Motor neuron (in vitro differentiated cells): ENCODE data around the gene TBATA. TPM values are rescaled to one million over a fixed set of nuclear protein-coding genes. Genes with fewer than 3 reads are reported as not detected.

Experiments used
- ATAC-seq, 8 experiments: fragments of 200-7000 bp; cut with Tn5 transposase; replicated peaks in 6 of 8; 2 replicates each; pipeline ENCODE4 v1.8.0; 2021; ENCODE audit warnings: mild to moderate bottlenecking in 8 of 8, moderate library complexity in 8 of 8
- H3K27ac ChIP-seq, 2 donors: fragments of 250-450 bp; sonication (Bioruptor Pico); 2 replicates each; pipeline ENCODE4 v1.9.0; 2021; ENCODE audit warnings: antibody characterized with exemption in 2 of 2, mild to moderate bottlenecking in 2 of 2, moderate library complexity in 1 of 2
- H3K4me1 ChIP-seq, 2 donors: fragments of 250-450 bp; sonication (Bioruptor Pico); replicated peaks in 1 of 2; 2 replicates each; pipeline ENCODE4 v1.6.1; 2021; ENCODE audit warnings: antibody characterized with exemption in 2 of 2, mild to moderate bottlenecking in 2 of 2, moderate library complexity in 1 of 2
- H3K4me3 ChIP-seq, 5 donors: fragments of 250-450 bp; sonication (Bioruptor Pico); 2 replicates each; pipeline ENCODE4 v1.9.0; 2021; ENCODE audit warnings: antibody characterized with exemption in 5 of 5, mild to moderate bottlenecking in 5 of 5, moderate library complexity in 4 of 5
- WGBS, 10 experiments: fragments of 450-650 bp; shearing (Covaris generic); methylation state at CpG; one replicate each; pipeline ENCODE4 v1.0.0; 2022; 5-methylcytosine and 5-hydroxymethylcytosine counted together
- in situ Hi-C, 9 experiments: fragments of 400-800 bp; cut with MboI; loops; one replicate each; pipeline ENCODE4 v1.15.0; 2021; ENCODE audit warnings: low sequenced_read_pairs in 9 of 9, low pct_unique_long_range_greater_than_20kb in 2 of 9; ENCODE audit not compliant: unreplicated experiment in 9 of 9
- total RNA-seq, 8 experiments: library from RNA; unstranded; fragments of 300-600 nt; gene quantifications; 2 replicates each; pipeline versions ENCODE4 v1.2.3 to v1.2.4, GENCODE V29; 2022

Gene TBATA
- total RNA-seq, 8 experiments from 2014 or later, result 1.5 TPM; not detected in 7

- WGBS, 10 experiments, result 63 to 100% (median 90%) methylated on average over 1 to 4 of the region's 4 CpGs
- Histone ChIP-seq H3K4me1 (peaks cover 8 to 18% of the 10 kb centered on the region in 2 donors), H3K4me3 (no peak overlapping the region), H3K27ac (no peak overlapping the region)
- in situ Hi-C loops, result no loop called here
- peak in 2 of 8 experiments; percentile 17 to 47 for ATAC-seq
These were observed 36.0 kb upstream of the TBATA start for GRCh38 chr10:70820976-70821750.

GRCh38 chr10:70816220-70816894 is 31.2 kb upstream of the TBATA start:
- H3K4me1 ChIP-seq, result peaks cover 5 to 8% of the 10 kb centered on the region in 2 donors
- WGBS, 10 experiments, result 0 to 17% (median 0%) methylated on average over 1 to 12 of the region's 43 CpGs; no CpG with 5 or more reads in 2 of the 10 experiments
- peak; percentile 79 to 87 (median 84) for ATAC-seq
- in situ Hi-C loops, result loop anchor here in 1 of 9 experiments (10.0 kb wide), 1 partner anchor 68 kb away; the partner anchor contains the start of gene PCBD1
- H3K4me3 ChIP-seq, result peak overlapping the region; percentile 44 to 83 (median 76)
- peak overlapping the region; percentile 65 to 90 for H3K27ac ChIP-seq

GRCh38 chr10:70815504-70816219 is 30.5 kb upstream of the TBATA start, which contains the start of gene SGPL1:
SGPL1 (plus strand) TSS chr10:70815948; CDS start chr10:70816854, 906 bp downstream.
- in situ Hi-C loops, result loop anchor here in 1 of 9 experiments (10.0 kb wide), 1 partner anchor 69 kb away; the partner anchor contains the start of gene PCBD1
- ATAC-seq, result peak; percentile 73 to 84 (median 77)
- 0 to 14% methylated on average over 1 to 2 of the region's 58 CpGs; no CpG with 5 or more reads in 8 of the 10 experiments for WGBS, 10 experiments
- H3K4me1 ChIP-seq, result peaks cover 3 to 5% of the 10 kb centered on the region in 2 donors
- H3K27ac ChIP-seq, result peak within 1 kb of the TSS; percentile 65 to 90
- peak within 1 kb of the TSS; percentile 44 to 83 (median 76) for H3K4me3 ChIP-seq

- no peak overlapping the region for H3K27ac ChIP-seq
- no peak overlapping the region for H3K4me3 ChIP-seq
- in situ Hi-C loops, result loop anchor here in 1 of 9 experiments (10.0 kb wide), 1 partner anchor 71 kb away; the partner anchor contains the start of gene PCBD1
- no peak for ATAC-seq
- H3K4me1 ChIP-seq, result peaks cover 3 to 5% of the 10 kb centered on the region in 2 donors
- WGBS, 10 experiments, result 66 to 100% (median 84%) methylated on average over 1 to 4 of the region's 4 CpGs; no CpG with 5 or more reads in 6 of the 10 experiments
These were observed 28.9 kb upstream of the TBATA start for GRCh38 chr10:70814126-70814525.

GRCh38 chr10:70812814-70813213 is 27.6 kb upstream of the TBATA start:
- H3K27ac ChIP-seq, result no peak overlapping the region
- H3K4me3 ChIP-seq, result no peak overlapping the region
- peaks cover 3 to 5% of the 10 kb centered on the region in 2 donors for H3K4me1 ChIP-seq
- in situ Hi-C loops, result loop anchor here in 1 of 9 experiments (10.0 kb wide), 1 partner anchor 72 kb away; the partner anchor contains the start of gene PCBD1
- WGBS, 10 experiments, result 10 to 33% methylated on average over 1 to 2 of the region's 4 CpGs; no CpG with 5 or more reads in 8 of the 10 experiments
- ATAC-seq, result no peak

GRCh38 chr10:70811881-70812280 is 26.7 kb upstream of the TBATA start:
- in situ Hi-C loops, result loop anchor here in 1 of 9 experiments (10.0 kb wide), 1 partner anchor 73 kb away; the partner anchor contains the start of gene PCBD1
- Histone ChIP-seq H3K4me1 (peaks cover under 1 to 5% of the 10 kb centered on the region in 2 donors), H3K27ac (no peak overlapping the region), H3K4me3 (no peak overlapping the region)
- ATAC-seq, result no peak
- whole genome bisulfite sequencing, 10 experiments, result 50 to 71% (median 60%) methylated on average over 2 to 3 of the region's 3 CpGs; no CpG with 5 or more reads in 5 of the 10 experiments

GRCh38 chr10:70810967-70811366 is 25.8 kb upstream of the TBATA start:
- 0 to 67% (median 28%) methylated on average over 1 of the region's 1 CpG; no CpG with 5 or more reads in 2 of the 10 experiments for WGBS, 10 experiments
- in situ Hi-C loops, result loop anchor here in 1 of 9 experiments (10.0 kb wide), 1 partner anchor 74 kb away; the partner anchor contains the start of gene PCBD1
- no peak overlapping the region for H3K27ac ChIP-seq
- ATAC-seq, result no peak
- H3K4me3 ChIP-seq, result no peak overlapping the region
- H3K4me1 ChIP-seq, result peaks cover 0 to 6% of the 10 kb centered on the region in 2 donors

GRCh38 chr10:70809726-70810125 is 24.5 kb upstream of the TBATA start:
- Histone ChIP-seq H3K4me1 (peaks cover 0 to 6% of the 10 kb centered on the region in 2 donors), H3K4me3 (no peak overlapping the region), H3K27ac (no peak overlapping the region)
- WGBS, 10 experiments, result 83 to 88% (median 88%) methylated on average over 1 to 2 of the region's 2 CpGs; no CpG with 5 or more reads in 7 of the 10 experiments
- no peak for ATAC-seq
- in situ Hi-C loops, result loop anchor here in 1 of 9 experiments (10.0 kb wide), 1 partner anchor 75 kb away; the partner anchor contains the start of gene PCBD1

- in situ Hi-C loops, result no loop called here
- no peak overlapping the region for H3K4me3 ChIP-seq
- no peak for ATAC-seq
- WGBS, 10 experiments, result 60 to 100% (median 90%) methylated on average over 1 to 2 of the region's 6 CpGs; no CpG with 5 or more reads in 4 of the 10 experiments
- no peak overlapping the region for H3K27ac ChIP-seq
- peaks cover 0 to 6% of the 10 kb centered on the region in 2 donors for H3K4me1 ChIP-seq
These were observed 23.9 kb upstream of the TBATA start for GRCh38 chr10:70809011-70809611.

GRCh38 chr10:70807556-70807955 is 22.4 kb upstream of the TBATA start:
- Histone ChIP-seq H3K27ac (no peak overlapping the region), H3K4me1 (peaks cover 0 to 6% of the 10 kb centered on the region in 2 donors), H3K4me3 (no peak overlapping the region)
- WGBS, 10 experiments, result 14 to 100% (median 78%) methylated on average over 1 to 3 of the region's 3 CpGs; no CpG with 5 or more reads in 1 of the 10 experiments
- in situ Hi-C loops, result no loop called here
- ATAC-seq, result peak in 2 of 8 experiments; percentile 3 to 6

- peaks cover 0 to 6% of the 10 kb centered on the region in 2 donors for H3K4me1 ChIP-seq
- ATAC-seq, result no peak
- in situ Hi-C loops, result no loop called here
- no peak overlapping the region for H3K4me3 ChIP-seq
- H3K27ac ChIP-seq, result no peak overlapping the region
- WGBS, 10 experiments, result 89 to 100% (median 100%) methylated on average over 1 of the region's 1 CpG; no CpG with 5 or more reads in 5 of the 10 experiments
These were observed 21.7 kb upstream of the TBATA start for GRCh38 chr10:70806841-70807240.
